Vagina (tissue), 2 donors: ENCODE results near the gene MMP2. TPM values are rescaled to one million over a fixed set of nuclear protein-coding genes. Genes with fewer than 3 reads are reported as not detected.

Experiments
- DNase-seq, 2 donors: peaks; one replicate each; pipeline ENCODE4 v3.0.0-alpha.2; 2017; ENCODE audit errors: extremely low spot score in 2 of 2
- H3K27ac ChIP-seq: fragments of 200-600 bp; sonication (generic); one replicate; pipeline ENCODE4 v1.5.1; 2019
- H3K27me3 ChIP-seq: fragments of 200-600 bp; sonication (generic); one replicate; pipeline ENCODE4 v1.5.1; 2019
- H3K36me3 ChIP-seq, 2 donors: fragments of 200-600 bp; sonication (generic); one replicate each; pipeline ENCODE4 v1.5.1; 2017 to 2019
- H3K4me1 ChIP-seq: fragments of 200-600 bp; sonication (generic); one replicate; pipeline ENCODE4 v1.5.1; 2019
- H3K4me3 ChIP-seq, 2 donors: fragments of 200-600 bp; sonication (generic); 1 replicate in 1 of 2; 2 replicates in 1 of 2; pipeline ENCODE4 v1.5.1; 2016 to 2019
- H3K9me3 ChIP-seq: fragments of 200-600 bp; sonication (generic); one replicate; pipeline ENCODE4 v1.5.1; 2019
- CTCF ChIP-seq, 3 experiments: fragments of 450-650 bp in 2 of 3; fragments of 200-600 bp in 1 of 3; sonication (generic) in 1 of 3; IDR thresholded peaks; one replicate each; pipeline ENCODE4 v1.5.1; 2017 to 2019; ENCODE audit warnings: antibody characterized with exemption in 3 of 3, mild to moderate bottlenecking in 2 of 3, moderate library complexity in 2 of 3
- POLR2A ChIP-seq, 2 donors: fragments of 450-650 bp; IDR thresholded peaks; one replicate each; pipeline ENCODE4 v1.6.1; 2017; ENCODE audit warnings: antibody characterized with exemption in 2 of 2, mild to moderate bottlenecking in 2 of 2, moderate library complexity in 2 of 2
- POLR2AphosphoS5 ChIP-seq, 2 donors: sonication (generic); formaldehyde crosslinking; IDR thresholded peaks; one replicate each; pipeline ENCODE4 v1.9.0; 2017; ENCODE audit warnings: antibody characterized with exemption in 2 of 2, mild to moderate bottlenecking in 2 of 2, low read depth in 1 of 2; ENCODE audit not compliant: insufficient read depth in 1 of 2
- intact Hi-C: fragments of 100-400 bp; cut with DNase I; formaldehyde crosslinking; loops from one replicate; pipeline ENCODE4 v1.15.1; 2023
- total RNA-seq: library from RNA; depleted of rRNA; stranded (reverse); fragments of >200 nt; gene quantifications from one replicate; pipeline ENCODE4 v1.2.3, GENCODE V29; 2016

MMP2 gene
- total RNA-seq, 1 donor from 2014 or later = 296 TPM

GRCh38 chr16:55444754-55445485, 34.1 kb upstream of the MMP2 start:
- Histone ChIP-seq H3K4me1 (no peaks in the 10 kb centered on the region), H3K36me3 (no peaks in the 10 kb centered on the region), H3K9me3 (no peaks in the 10 kb centered on the region), H3K27me3 (no peaks in the 10 kb centered on the region), H3K27ac (no peak overlapping the region), H3K4me3 (no peak overlapping the region)
- TF ChIP-seq CTCF (IDR thresholded peaks at IDR 0.05) (no peak), POLR2A (IDR thresholded peaks at IDR 0.05) (no peak), POLR2AphosphoS5 (IDR thresholded peaks at IDR 0.05; ENCODE audit: insufficient read depth in 1 of 2, low read depth in 1 of 2) (no peak)
- no peak for DNase-seq
- intact Hi-C loops = no loop called here

- DNase-seq = no peak
- no peaks in the 10 kb centered on the region for H3K36me3 ChIP-seq
- H3K4me3 ChIP-seq = no peak overlapping the region
- no peak for TF ChIP-seq POLR2AphosphoS5 (IDR thresholded peaks at IDR 0.05; ENCODE audit: insufficient read depth in 1 of 2, low read depth in 1 of 2)
- no peak for TF ChIP-seq POLR2A (IDR thresholded peaks at IDR 0.05)
- TF ChIP-seq CTCF (IDR thresholded peaks at IDR 0.05) = no peak
- no peaks in the 10 kb centered on the region for H3K9me3 ChIP-seq
- intact Hi-C loops = no loop called here
- no peaks in the 10 kb centered on the region for H3K4me1 ChIP-seq
- no peak overlapping the region for H3K27ac ChIP-seq
- no peaks in the 10 kb centered on the region for H3K27me3 ChIP-seq
Measured at GRCh38 chr16:55447231-55447630, 31.8 kb upstream of the MMP2 start.

GRCh38 chr16:55452996-55453395, 26.0 kb upstream of the MMP2 start:
- intact Hi-C loops = no loop called here
- H3K4me1 ChIP-seq = no peaks in the 10 kb centered on the region
- H3K9me3 ChIP-seq = no peaks in the 10 kb centered on the region
- H3K36me3 ChIP-seq = no peaks in the 10 kb centered on the region
- no peaks in the 10 kb centered on the region for H3K27me3 ChIP-seq
- DNase-seq = no peak
- no peak overlapping the region for H3K27ac ChIP-seq
- H3K4me3 ChIP-seq = no peak overlapping the region
- TF ChIP-seq POLR2AphosphoS5 (IDR thresholded peaks at IDR 0.05; ENCODE audit: insufficient read depth in 1 of 2, low read depth in 1 of 2) (no peak), POLR2A (IDR thresholded peaks at IDR 0.05) (no peak), CTCF (IDR thresholded peaks at IDR 0.05) (no peak)

- no peaks in the 10 kb centered on the region for H3K27me3 ChIP-seq
- H3K9me3 ChIP-seq = no peaks in the 10 kb centered on the region
- intact Hi-C loops = no loop called here
- no peak for TF ChIP-seq CTCF (IDR thresholded peaks at IDR 0.05)
- TF ChIP-seq POLR2AphosphoS5 (IDR thresholded peaks at IDR 0.05; ENCODE audit: insufficient read depth in 1 of 2, low read depth in 1 of 2) = peak in 1 of 2 donors; percentile 13
- TF ChIP-seq POLR2A (IDR thresholded peaks at IDR 0.05) = no peak
- no peak for DNase-seq
- H3K27ac ChIP-seq = no peak overlapping the region
- H3K36me3 ChIP-seq = no peaks in the 10 kb centered on the region
- H3K4me3 ChIP-seq = no peak overlapping the region
- H3K4me1 ChIP-seq = no peaks in the 10 kb centered on the region
Measured at GRCh38 chr16:55453909-55454308, 25.1 kb upstream of the MMP2 start.

- DNase-seq = no peak
- intact Hi-C loops = no loop called here
- no peak overlapping the region for H3K4me3 ChIP-seq
- TF ChIP-seq POLR2AphosphoS5 (IDR thresholded peaks at IDR 0.05; ENCODE audit: insufficient read depth in 1 of 2, low read depth in 1 of 2) (no peak), CTCF (IDR thresholded peaks at IDR 0.05) (no peak), POLR2A (IDR thresholded peaks at IDR 0.05) (no peak)
- H3K36me3 ChIP-seq = no peaks in the 10 kb centered on the region
- H3K4me1 ChIP-seq = no peaks in the 10 kb centered on the region
- H3K27me3 ChIP-seq = no peaks in the 10 kb centered on the region
- H3K9me3 ChIP-seq = no peaks in the 10 kb centered on the region
- no peak overlapping the region for H3K27ac ChIP-seq
Measured at GRCh38 chr16:55454861-55455260, 24.1 kb upstream of the MMP2 start.
